Left ventricle myocardium inferior (tissue), 1 donor: ENCODE data around the gene VAT1L. TPM values are rescaled to one million over a fixed set of nuclear protein-coding genes. Genes with fewer than 3 reads are reported as not detected.

Experiments used
- DNase-seq: peaks from one replicate; pipeline ENCODE4 v3.0.0-alpha.2; 2020
- H3K27ac ChIP-seq: fragments of 200-600 bp; replicated peaks from 2 replicates; pipeline ENCODE4 v1.8.0; 2021
- H3K27me3 ChIP-seq: fragments of 200-600 bp; 2 replicates; pipeline ENCODE4 v1.8.0; 2021; ENCODE audit warnings: low read depth
- H3K36me3 ChIP-seq: fragments of 200-600 bp; 2 replicates; pipeline ENCODE4 v1.8.0; 2021
- H3K4me1 ChIP-seq: fragments of 200-600 bp; 2 replicates; pipeline ENCODE4 v1.8.0; 2021
- H3K4me3 ChIP-seq: fragments of 200-600 bp; 2 replicates; pipeline ENCODE4 v1.8.0; 2021; ENCODE audit warnings: mild to moderate bottlenecking, moderate library complexity
- H3K9me3 ChIP-seq: fragments of 200-600 bp; replicated peaks from 2 replicates; pipeline ENCODE4 v1.8.0; 2021
- intact Hi-C: fragments of 100-400 bp; cut with micrococcal nuclease; formaldehyde crosslinking; loops from one replicate; pipeline ENCODE4 v1.11.0; 2022
- total RNA-seq: library from RNA; stranded (reverse); fragmentation: NEBNext Ultra II Directional; extraction: Animal tissue kit (Norgen Biotek cat#: 25700); gene quantifications from one replicate; pipeline ENCODE4 v1.2.1, GENCODE V29; 2021
- TF ChIP-seq, protein P1 (sequence below): fragments of 200-600 bp; IDR thresholded peaks from 2 replicates; pipeline ENCODE4 v1.8.0; 2021; ENCODE audit warnings: antibody characterized with exemption, mild to moderate bottlenecking, borderline replicate concordance
- donor health status: DM: no; HTN: yes; CAD: no; lungs with severe emphysema.

The VAT1L gene
- total RNA-seq, 1 donor from 2014 or later: 13.1 TPM

DNA sequence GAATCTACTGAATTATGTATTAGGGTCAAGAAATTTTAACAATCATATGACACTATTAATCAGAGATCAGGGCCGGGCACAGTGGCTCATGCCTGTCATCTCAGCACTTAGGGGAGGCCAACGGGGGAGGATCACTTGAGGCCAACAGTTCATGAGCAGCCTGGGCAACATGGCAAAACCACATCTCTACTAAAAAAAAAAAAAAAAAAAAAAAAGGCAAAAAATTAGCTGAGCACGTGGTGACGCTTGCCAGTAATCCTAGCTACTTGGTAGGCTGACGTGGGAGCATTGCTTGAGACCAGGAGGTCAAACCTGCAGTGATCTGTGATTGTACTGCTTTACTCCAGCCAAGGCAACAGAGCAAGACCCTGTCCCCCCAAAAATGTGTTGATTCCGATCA lies 181.5 kb downstream of the VAT1L start:
- TF ChIP-seq, protein P1, sequence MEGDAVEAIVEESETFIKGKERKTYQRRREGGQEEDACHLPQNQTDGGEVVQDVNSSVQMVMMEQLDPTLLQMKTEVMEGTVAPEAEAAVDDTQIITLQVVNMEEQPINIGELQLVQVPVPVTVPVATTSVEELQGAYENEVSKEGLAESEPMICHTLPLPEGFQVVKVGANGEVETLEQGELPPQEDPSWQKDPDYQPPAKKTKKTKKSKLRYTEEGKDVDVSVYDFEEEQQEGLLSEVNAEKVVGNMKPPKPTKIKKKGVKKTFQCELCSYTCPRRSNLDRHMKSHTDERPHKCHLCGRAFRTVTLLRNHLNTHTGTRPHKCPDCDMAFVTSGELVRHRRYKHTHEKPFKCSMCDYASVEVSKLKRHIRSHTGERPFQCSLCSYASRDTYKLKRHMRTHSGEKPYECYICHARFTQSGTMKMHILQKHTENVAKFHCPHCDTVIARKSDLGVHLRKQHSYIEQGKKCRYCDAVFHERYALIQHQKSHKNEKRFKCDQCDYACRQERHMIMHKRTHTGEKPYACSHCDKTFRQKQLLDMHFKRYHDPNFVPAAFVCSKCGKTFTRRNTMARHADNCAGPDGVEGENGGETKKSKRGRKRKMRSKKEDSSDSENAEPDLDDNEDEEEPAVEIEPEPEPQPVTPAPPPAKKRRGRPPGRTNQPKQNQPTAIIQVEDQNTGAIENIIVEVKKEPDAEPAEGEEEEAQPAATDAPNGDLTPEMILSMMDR: no peak
- Histone ChIP-seq H3K9me3 (no peaks in the 10 kb centered on the region), H3K27me3 (peaks cover 9% of the 10 kb centered on the region), H3K27ac (no peak overlapping the region), H3K4me3 (no peak overlapping the region), H3K4me1 (peaks cover 4% of the 10 kb centered on the region), H3K36me3 (no peaks in the 10 kb centered on the region)
- intact Hi-C loops: loop anchor here (5.0 kb wide), 1 partner anchor 293 kb away; no protein-coding TSS in a partner anchor
- no peak for DNase-seq

DNA sequence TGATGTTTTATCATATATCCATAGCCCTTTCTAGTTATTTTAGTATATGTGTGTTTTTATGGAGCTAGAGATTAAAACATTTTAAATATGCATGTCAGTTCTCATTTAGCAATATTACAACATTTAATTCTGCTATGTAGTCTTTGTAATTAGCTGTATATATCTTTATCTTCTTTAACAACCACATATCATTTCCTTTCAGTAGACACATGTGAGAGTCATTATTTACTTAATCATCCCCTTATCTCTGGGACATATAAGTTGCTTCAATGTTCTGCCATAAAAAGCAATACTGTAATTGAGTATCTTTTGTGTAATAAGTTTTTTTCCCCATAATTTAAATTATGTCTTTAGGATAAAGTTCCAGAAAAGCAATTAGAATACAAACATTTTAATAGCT lies 182.0 kb downstream of the VAT1L start:
- DNase-seq: no peak
- peaks cover 4% of the 10 kb centered on the region for H3K4me1 ChIP-seq
- H3K4me3 ChIP-seq: no peak overlapping the region
- H3K36me3 ChIP-seq: no peaks in the 10 kb centered on the region
- intact Hi-C loops: loop anchor here (5.0 kb wide), 1 partner anchor 293 kb away; no protein-coding TSS in a partner anchor
- TF ChIP-seq, protein P1: no peak
- no peaks in the 10 kb centered on the region for H3K9me3 ChIP-seq
- peaks cover 7% of the 10 kb centered on the region for H3K27me3 ChIP-seq
- no peak overlapping the region for H3K27ac ChIP-seq

DNA sequence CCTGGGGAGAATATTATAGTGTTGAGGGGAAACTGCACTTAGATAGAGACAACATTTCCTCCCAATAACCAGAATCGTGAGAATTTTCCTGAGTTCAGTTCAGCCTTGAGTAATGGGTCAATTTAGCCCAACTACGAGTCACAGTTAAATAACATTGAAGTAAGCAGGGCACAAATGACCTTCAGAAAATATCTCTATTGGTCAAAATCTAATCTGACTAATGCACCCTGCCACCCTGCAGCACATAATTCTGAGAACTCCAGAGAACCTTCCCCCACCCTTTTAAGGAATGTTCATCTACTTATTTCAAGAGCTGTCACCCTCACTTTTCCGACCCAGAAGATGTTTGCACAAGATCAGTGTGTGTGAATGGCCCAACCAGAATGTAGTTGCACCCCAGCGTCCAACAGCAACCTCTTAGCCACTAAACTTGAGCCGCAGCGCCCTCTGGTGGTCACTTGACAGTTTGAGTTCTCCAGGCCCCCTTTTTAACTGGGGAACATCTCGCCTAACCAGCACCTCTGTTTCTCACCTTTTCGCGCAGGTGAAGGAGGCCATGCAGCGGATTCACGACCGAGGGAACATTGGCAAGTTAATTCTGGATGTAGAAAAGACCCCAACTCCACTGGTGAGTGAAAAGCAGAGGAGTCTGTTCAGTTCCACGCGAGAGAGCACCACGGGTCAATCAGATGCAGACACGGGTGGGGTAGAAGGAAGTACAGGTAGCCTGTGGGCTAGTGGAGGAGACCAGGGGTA lies 183.1 kb downstream of the VAT1L start:
- Histone ChIP-seq H3K4me3 (no peak overlapping the region), H3K9me3 (no peaks in the 10 kb centered on the region), H3K27me3 (peaks cover 4% of the 10 kb centered on the region), H3K36me3 (no peaks in the 10 kb centered on the region), H3K27ac (no peak overlapping the region), H3K4me1 (peaks cover 4% of the 10 kb centered on the region)
- TF ChIP-seq, protein P1: peak; percentile 85
- intact Hi-C loops: loop anchor here (5.0 kb wide), 1 partner anchor 294 kb away; no protein-coding TSS in a partner anchor
- DNase-seq: peak; percentile 79

DNA sequence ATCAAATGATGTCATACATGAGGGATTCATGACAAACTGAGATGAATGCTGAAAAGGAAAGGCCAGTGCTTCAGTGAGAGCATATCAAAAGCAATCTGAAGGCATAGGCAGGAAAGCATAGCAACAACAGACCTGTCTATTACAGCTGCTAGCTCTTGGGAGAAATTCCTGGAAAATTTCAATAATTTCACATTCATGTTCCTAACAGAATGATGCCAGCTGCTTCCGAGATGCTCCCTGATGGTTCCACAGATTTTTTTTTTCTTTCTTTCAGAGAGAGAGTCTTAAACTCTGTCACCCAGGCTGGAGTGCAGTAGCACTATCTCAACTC lies 183.7 kb downstream of the VAT1L start:
- TF ChIP-seq, protein P1: no peak
- H3K27me3 ChIP-seq: peaks cover 4% of the 10 kb centered on the region
- intact Hi-C loops: loop anchor here (5.0 kb wide), 1 partner anchor 295 kb away; no protein-coding TSS in a partner anchor
- no peaks in the 10 kb centered on the region for H3K9me3 ChIP-seq
- no peak overlapping the region for H3K4me3 ChIP-seq
- DNase-seq: no peak
- H3K36me3 ChIP-seq: no peaks in the 10 kb centered on the region
- peaks cover 4% of the 10 kb centered on the region for H3K4me1 ChIP-seq
- no peak overlapping the region for H3K27ac ChIP-seq

DNA sequence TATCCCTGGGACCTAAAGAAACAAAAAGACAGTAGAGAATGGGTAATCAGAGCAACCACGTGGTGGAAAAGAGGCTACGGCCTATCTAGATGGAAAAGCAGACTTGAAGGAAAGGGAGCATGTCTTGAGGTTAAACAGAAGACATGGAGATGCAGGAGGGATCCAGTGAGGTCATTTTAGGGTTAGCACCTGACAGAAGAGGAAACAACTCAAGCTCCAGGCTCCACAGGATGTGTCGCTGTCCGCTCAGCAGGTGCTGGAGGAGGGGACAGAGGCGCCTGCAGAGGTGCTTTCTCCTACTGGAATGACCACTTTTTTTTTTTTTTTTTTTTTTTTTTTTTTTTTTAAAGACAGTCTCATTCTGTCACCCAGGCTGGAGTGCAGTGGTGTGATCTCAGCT lies 186.5 kb downstream of the VAT1L start:
- H3K27me3 ChIP-seq: peaks cover 4% of the 10 kb centered on the region
- intact Hi-C loops: loop anchor here (5.0 kb wide), 1 partner anchor 298 kb away; no protein-coding TSS in a partner anchor
- H3K9me3 ChIP-seq: no peaks in the 10 kb centered on the region
- peaks cover 4% of the 10 kb centered on the region for H3K4me1 ChIP-seq
- no peak overlapping the region for H3K27ac ChIP-seq
- TF ChIP-seq, protein P1: no peak
- no peak overlapping the region for H3K4me3 ChIP-seq
- H3K36me3 ChIP-seq: no peaks in the 10 kb centered on the region
- DNase-seq: no peak
